Liver (tissue), 9 donors: ENCODE measurements around the gene CD40. TPM values are rescaled to one million over a fixed set of nuclear protein-coding genes. Genes with fewer than 3 reads are reported as not detected.

Source experiments
- DNase-seq: peaks from one replicate; pipeline ENCODE4 v3.0.0-alpha.2; 2017; ENCODE audit warnings: low spot score
- H3K27ac ChIP-seq, 2 donors: one replicate each; pipeline ENCODE4 v1.7.0; 2013; ENCODE audit warnings: inconsistent platforms in 2 of 2, low read length in 2 of 2, control low read depth in 1 of 2, low read depth in 1 of 2, mild to moderate bottlenecking in 1 of 2
- H3K27me3 ChIP-seq, 4 donors: one replicate each; pipeline versions ENCODE4 v1.6.1 to v1.7.0; 2013; ENCODE audit warnings: low read length in 3 of 4, inconsistent platforms in 1 of 4, mild to moderate bottlenecking in 1 of 4, moderate library complexity in 1 of 4; ENCODE audit not compliant: control insufficient read depth in 4 of 4, insufficient read depth in 4 of 4
- H3K36me3 ChIP-seq, 4 donors: one replicate each; pipeline versions ENCODE4 v1.6.1 to v1.7.0; 2013; ENCODE audit warnings: low read length in 3 of 4, mild to moderate bottlenecking in 3 of 4, low read depth in 1 of 4, moderate library complexity in 1 of 4; ENCODE audit not compliant: control insufficient read depth in 4 of 4, insufficient read depth in 3 of 4
- H3K4me1 ChIP-seq, 4 donors: one replicate each; pipeline versions ENCODE4 v1.6.1 to v1.7.0; 2013; ENCODE audit warnings: low read length in 3 of 4, mild to moderate bottlenecking in 3 of 4, moderate library complexity in 1 of 4; ENCODE audit not compliant: control insufficient read depth in 4 of 4, insufficient read depth in 4 of 4
- H3K4me3 ChIP-seq, 3 donors: one replicate each; pipeline versions ENCODE4 v1.6.1 to v1.7.0; 2013; ENCODE audit warnings: low read length in 3 of 3, control low read depth in 1 of 3, low read depth in 1 of 3, mild to moderate bottlenecking in 1 of 3
- H3K9ac ChIP-seq, 2 donors: one replicate each; pipeline ENCODE4 v1.7.0; 2013; ENCODE audit warnings: low read length in 2 of 2, mild to moderate bottlenecking in 2 of 2, moderate library complexity in 2 of 2, control low read depth in 1 of 2, low read depth in 1 of 2
- H3K9me3 ChIP-seq, 4 donors: one replicate each; pipeline versions ENCODE4 v1.6.1 to v1.7.0; 2013; ENCODE audit warnings: low read length in 3 of 4; ENCODE audit not compliant: control insufficient read depth in 4 of 4
- EGR1 ChIP-seq, 2 donors: IDR thresholded peaks; 2 replicates each; pipeline ENCODE4 v1.6.1; 2016 to 2018; ENCODE audit warnings: antibody characterized with exemption in 2 of 2, low read depth in 2 of 2
- FOXA1 ChIP-seq: IDR thresholded peaks from 2 replicates; pipeline ENCODE4 v1.6.1; 2016; ENCODE audit warnings: antibody characterized with exemption
- FOXA2 ChIP-seq: IDR thresholded peaks from 2 replicates; pipeline ENCODE4 v1.6.1; 2016; ENCODE audit warnings: antibody characterized with exemption
- GABPA ChIP-seq, 2 donors: IDR thresholded peaks in 1 of 2; conservative IDR thresholded peaks in 1 of 2; 2 replicates each; pipeline ENCODE4 v1.6.1; 2016; ENCODE audit warnings: antibody characterized with exemption in 2 of 2, mild to moderate bottlenecking in 1 of 2, moderate library complexity in 1 of 2
- HNF4A ChIP-seq, 2 donors: conservative IDR thresholded peaks; 2 replicates each; pipeline ENCODE4 v1.6.1; 2016; ENCODE audit warnings: antibody characterized with exemption in 2 of 2, mild to moderate bottlenecking in 2 of 2
- HNF4G ChIP-seq: IDR thresholded peaks from 2 replicates; pipeline ENCODE4 v1.6.1; 2016; ENCODE audit warnings: antibody characterized with exemption
- JUND ChIP-seq, 2 donors: IDR thresholded peaks; 2 replicates each; pipeline ENCODE4 v1.6.1; 2016; ENCODE audit warnings: antibody characterized with exemption in 2 of 2
- NR2F2 ChIP-seq: IDR thresholded peaks from 2 replicates; pipeline ENCODE4 v1.6.1; 2016; ENCODE audit warnings: antibody characterized with exemption
- RAD21 ChIP-seq, 2 donors: IDR thresholded peaks; 2 replicates each; pipeline ENCODE4 v1.6.1; 2016; ENCODE audit warnings: antibody characterized with exemption in 2 of 2, mild to moderate bottlenecking in 2 of 2
- RXRA ChIP-seq, 2 donors: IDR thresholded peaks; 2 replicates each; pipeline ENCODE4 v1.6.1; 2017 to 2018; ENCODE audit warnings: antibody characterized with exemption in 2 of 2, mild to moderate bottlenecking in 1 of 2
- SP1 ChIP-seq: IDR thresholded peaks from 2 replicates; pipeline ENCODE4 v1.6.1; 2018; ENCODE audit warnings: antibody characterized with exemption, mild to moderate bottlenecking
- TAF1 ChIP-seq: conservative IDR thresholded peaks from 2 replicates; pipeline ENCODE4 v1.6.1; 2016; ENCODE audit warnings: antibody characterized with exemption, mild to moderate bottlenecking
- YY1 ChIP-seq: IDR thresholded peaks from 2 replicates; pipeline ENCODE4 v1.6.1; 2016; ENCODE audit warnings: antibody characterized with exemption, mild to moderate bottlenecking
- WGBS: extraction: QIAGEN DNeasy Blood & Tissue Kit; methylation state at CpG from one replicate; pipeline ENCODE4 v1.1.7; 2013; 5-methylcytosine and 5-hydroxymethylcytosine counted together
- polyA plus RNA-seq, 2 donors: library from polyadenylated mRNA; stranded (reverse) in 1 of 2; unstranded in 1 of 2; fragments of 200-250 nt in 1 of 2; fragments of >200 nt in 1 of 2; fragmentation: Nextera tagmentation in 1 of 2; extraction: Ambion mirVana in 1 of 2; gene quantifications; one replicate each; pipeline versions ENCODE4 v1.2.1 to v1.2.3, GENCODE V29; 2013 to 2015
- total RNA-seq, 2 donors: library from RNA; depleted of rRNA; stranded (reverse); fragments of >200 nt; gene quantifications; one replicate each; pipeline ENCODE4 v1.2.3, GENCODE V29; 2014
- TF ChIP-seq, protein P1 (sequence below): IDR thresholded peaks from 2 replicates; pipeline ENCODE4 v1.6.1; 2016; ENCODE audit warnings: antibody characterized with exemption
- TF ChIP-seq, protein P2 (sequence below): IDR thresholded peaks from 2 replicates; pipeline ENCODE4 v1.6.1; 2016; ENCODE audit warnings: antibody characterized with exemption
- TF ChIP-seq, protein P3 (sequence below): IDR thresholded peaks from 2 replicates; pipeline ENCODE4 v1.6.1; 2016; ENCODE audit warnings: antibody characterized with exemption
- TF ChIP-seq, protein P4 (sequence below): IDR thresholded peaks from 2 replicates; pipeline ENCODE4 v1.6.1; 2016; ENCODE audit warnings: antibody characterized with exemption, mild to moderate bottlenecking
- TF ChIP-seq, protein P5 (sequence below): fragments of 150-350 bp; IDR thresholded peaks from 2 replicates; pipeline ENCODE4 v1.5.1; 2017; ENCODE audit warnings: improper control_type of control experiment, low read depth, low read length; ENCODE audit not compliant: missing input control
- donor health status: healthy.
- donor health status: healthy.
- donor health status: healthy.
- donor health status: healthy.
- donor health status: healthy.

CD40 gene
- total and polyA plus RNA-seq, 4 donors: 2.2 to 9.4 (median 6.0) TPM

DNA sequence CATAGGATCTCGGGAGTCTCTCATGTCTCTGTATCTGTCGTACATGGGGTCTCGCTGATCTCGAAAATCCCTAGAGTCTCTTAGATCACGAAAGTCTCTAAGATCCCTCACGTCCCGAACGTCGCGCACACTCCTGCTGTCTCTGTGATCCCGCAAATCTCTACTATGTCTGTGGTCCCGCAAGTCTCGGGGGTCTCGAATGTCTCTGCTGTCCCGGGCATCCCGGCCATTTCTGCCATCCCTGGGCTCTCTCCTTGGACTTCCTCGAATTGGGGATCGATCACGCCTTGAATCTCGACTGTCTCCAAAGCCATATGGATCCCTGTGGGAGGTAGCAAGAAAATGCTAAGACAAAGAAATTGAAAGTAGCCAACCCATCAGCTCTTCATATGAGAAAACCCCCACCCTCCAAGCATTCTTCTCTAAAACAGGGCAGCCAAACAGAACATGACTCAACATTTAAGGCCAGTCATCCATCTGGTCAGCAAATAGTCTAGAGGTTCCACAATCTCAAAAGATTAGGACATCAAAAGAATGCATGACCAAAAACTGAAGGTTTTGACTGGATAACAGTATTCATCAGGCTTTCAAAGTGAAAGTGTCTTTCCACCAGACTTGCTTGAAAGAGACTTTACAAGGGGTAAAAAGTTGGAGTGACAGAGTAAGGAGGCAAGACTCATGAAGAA lies 47.8 kb upstream of the CD40 start (continued):
- TF ChIP-seq, protein P1, sequence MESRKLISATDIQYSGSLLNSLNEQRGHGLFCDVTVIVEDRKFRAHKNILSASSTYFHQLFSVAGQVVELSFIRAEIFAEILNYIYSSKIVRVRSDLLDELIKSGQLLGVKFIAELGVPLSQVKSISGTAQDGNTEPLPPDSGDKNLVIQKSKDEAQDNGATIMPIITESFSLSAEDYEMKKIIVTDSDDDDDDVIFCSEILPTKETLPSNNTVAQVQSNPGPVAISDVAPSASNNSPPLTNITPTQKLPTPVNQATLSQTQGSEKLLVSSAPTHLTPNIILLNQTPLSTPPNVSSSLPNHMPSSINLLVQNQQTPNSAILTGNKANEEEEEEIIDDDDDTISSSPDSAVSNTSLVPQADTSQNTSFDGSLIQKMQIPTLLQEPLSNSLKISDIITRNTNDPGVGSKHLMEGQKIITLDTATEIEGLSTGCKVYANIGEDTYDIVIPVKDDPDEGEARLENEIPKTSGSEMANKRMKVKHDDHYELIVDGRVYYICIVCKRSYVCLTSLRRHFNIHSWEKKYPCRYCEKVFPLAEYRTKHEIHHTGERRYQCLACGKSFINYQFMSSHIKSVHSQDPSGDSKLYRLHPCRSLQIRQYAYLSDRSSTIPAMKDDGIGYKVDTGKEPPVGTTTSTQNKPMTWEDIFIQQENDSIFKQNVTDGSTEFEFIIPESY: no peak
- TF ChIP-seq YY1: no peak
- TF ChIP-seq, protein P2, sequence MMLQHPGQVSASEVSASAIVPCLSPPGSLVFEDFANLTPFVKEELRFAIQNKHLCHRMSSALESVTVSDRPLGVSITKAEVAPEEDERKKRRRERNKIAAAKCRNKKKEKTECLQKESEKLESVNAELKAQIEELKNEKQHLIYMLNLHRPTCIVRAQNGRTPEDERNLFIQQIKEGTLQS: no peak
- TF ChIP-seq JUND (IDR thresholded peaks at IDR 0.05): no peak
- no peak for TF ChIP-seq HNF4G
- TF ChIP-seq HNF4A (conservative IDR thresholded peaks at IDR 0.05): no peak
- no peak for TF ChIP-seq EGR1 (IDR thresholded peaks at IDR 0.05; ENCODE audit: low read depth in 2 of 2)
- TF ChIP-seq RAD21 (IDR thresholded peaks at IDR 0.05): no peak
- TF ChIP-seq, protein P3, sequence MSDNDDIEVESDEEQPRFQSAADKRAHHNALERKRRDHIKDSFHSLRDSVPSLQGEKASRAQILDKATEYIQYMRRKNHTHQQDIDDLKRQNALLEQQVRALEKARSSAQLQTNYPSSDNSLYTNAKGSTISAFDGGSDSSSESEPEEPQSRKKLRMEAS: no peak
- TF ChIP-seq RXRA (IDR thresholded peaks at IDR 0.05): no peak

DNA sequence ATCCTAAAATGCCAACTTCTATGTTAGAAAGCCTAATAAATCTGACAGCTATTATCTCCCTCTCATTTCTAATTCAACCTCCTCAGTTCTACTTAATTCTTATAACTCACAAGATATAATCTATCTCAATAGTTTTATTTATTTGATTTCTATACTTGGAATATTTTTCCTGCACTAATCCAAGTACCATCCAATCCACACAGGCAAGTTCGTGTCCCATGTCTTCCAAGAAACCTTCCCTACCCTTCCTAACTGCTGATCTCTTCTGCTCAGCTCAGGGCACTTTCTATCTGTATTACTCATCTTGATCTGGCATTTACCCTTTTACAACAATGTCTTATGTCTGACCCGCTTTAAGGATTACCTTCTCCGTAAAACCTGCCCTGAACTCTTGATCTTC lies 46.5 kb upstream of the CD40 start:
- Histone ChIP-seq H3K9ac (no peak overlapping the region), H3K36me3 (peaks cover 4 to 48% (median 42%) of the 10 kb centered on the region in 4 donors), H3K27ac (no peak overlapping the region), H3K27me3 (no peaks in the 10 kb centered on the region), H3K4me3 (no peak overlapping the region), H3K4me1 (no peaks in the 10 kb centered on the region), H3K9me3 (no peaks in the 10 kb centered on the region)
- TF ChIP-seq, protein P2: no peak
- TF ChIP-seq EGR1 (IDR thresholded peaks at IDR 0.05; ENCODE audit: low read depth in 2 of 2) (no peak), SP1 (no peak), FOXA1 (no peak), FOXA2 (no peak), YY1 (no peak), TAF1 (no peak), RAD21 (IDR thresholded peaks at IDR 0.05) (no peak), JUND (IDR thresholded peaks at IDR 0.05) (no peak)
- TF ChIP-seq, protein P1: no peak
- no peak for DNase-seq
- 96% methylated on average over 3 of the region's 3 CpGs for WGBS

DNA sequence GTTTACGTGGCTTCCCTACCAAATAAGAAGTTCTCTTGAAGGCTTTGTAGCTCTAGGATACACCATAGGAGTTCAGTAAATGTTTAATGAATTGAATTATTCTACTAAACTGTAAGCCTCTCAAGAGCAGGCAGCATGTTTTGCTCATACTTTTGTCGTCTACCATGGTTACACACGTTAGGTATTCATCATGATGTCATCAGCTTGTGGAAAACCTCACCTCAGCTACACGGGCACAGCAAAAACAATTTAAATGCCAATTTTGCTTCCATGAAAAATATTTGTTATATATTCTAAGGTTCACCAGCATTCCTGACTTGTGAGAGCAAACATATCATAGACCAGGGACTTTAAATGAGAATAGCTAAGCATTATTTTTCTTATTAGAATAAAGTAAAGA lies 45.1 kb upstream of the CD40 start:
- H3K27me3 ChIP-seq: no peaks in the 10 kb centered on the region
- 97% methylated on average over 4 of the region's 4 CpGs for WGBS
- no peak overlapping the region for H3K27ac ChIP-seq
- H3K4me3 ChIP-seq: no peak overlapping the region
- H3K4me1 ChIP-seq: no peaks in the 10 kb centered on the region
- no peak overlapping the region for H3K9ac ChIP-seq
- H3K9me3 ChIP-seq: no peaks in the 10 kb centered on the region
- peaks cover 4 to 38% (median 33%) of the 10 kb centered on the region in 4 donors for H3K36me3 ChIP-seq
- no peak for DNase-seq
- TF ChIP-seq NR2F2: no peak
- no peak for TF ChIP-seq EGR1 (IDR thresholded peaks at IDR 0.05; ENCODE audit: low read depth in 2 of 2)
- TF ChIP-seq, protein P4, sequence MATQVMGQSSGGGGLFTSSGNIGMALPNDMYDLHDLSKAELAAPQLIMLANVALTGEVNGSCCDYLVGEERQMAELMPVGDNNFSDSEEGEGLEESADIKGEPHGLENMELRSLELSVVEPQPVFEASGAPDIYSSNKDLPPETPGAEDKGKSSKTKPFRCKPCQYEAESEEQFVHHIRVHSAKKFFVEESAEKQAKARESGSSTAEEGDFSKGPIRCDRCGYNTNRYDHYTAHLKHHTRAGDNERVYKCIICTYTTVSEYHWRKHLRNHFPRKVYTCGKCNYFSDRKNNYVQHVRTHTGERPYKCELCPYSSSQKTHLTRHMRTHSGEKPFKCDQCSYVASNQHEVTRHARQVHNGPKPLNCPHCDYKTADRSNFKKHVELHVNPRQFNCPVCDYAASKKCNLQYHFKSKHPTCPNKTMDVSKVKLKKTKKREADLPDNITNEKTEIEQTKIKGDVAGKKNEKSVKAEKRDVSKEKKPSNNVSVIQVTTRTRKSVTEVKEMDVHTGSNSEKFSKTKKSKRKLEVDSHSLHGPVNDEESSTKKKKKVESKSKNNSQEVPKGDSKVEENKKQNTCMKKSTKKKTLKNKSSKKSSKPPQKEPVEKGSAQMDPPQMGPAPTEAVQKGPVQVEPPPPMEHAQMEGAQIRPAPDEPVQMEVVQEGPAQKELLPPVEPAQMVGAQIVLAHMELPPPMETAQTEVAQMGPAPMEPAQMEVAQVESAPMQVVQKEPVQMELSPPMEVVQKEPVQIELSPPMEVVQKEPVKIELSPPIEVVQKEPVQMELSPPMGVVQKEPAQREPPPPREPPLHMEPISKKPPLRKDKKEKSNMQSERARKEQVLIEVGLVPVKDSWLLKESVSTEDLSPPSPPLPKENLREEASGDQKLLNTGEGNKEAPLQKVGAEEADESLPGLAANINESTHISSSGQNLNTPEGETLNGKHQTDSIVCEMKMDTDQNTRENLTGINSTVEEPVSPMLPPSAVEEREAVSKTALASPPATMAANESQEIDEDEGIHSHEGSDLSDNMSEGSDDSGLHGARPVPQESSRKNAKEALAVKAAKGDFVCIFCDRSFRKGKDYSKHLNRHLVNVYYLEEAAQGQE: no peak
- no peak for TF ChIP-seq HNF4A (conservative IDR thresholded peaks at IDR 0.05)
- TF ChIP-seq FOXA1: no peak
- TF ChIP-seq GABPA (IDR thresholded peaks at IDR 0.05 in 1 of 2, conservative IDR thresholded peaks at IDR 0.05 in 1 of 2): no peak
- no peak for TF ChIP-seq JUND (IDR thresholded peaks at IDR 0.05)
- TF ChIP-seq, protein P5, sequence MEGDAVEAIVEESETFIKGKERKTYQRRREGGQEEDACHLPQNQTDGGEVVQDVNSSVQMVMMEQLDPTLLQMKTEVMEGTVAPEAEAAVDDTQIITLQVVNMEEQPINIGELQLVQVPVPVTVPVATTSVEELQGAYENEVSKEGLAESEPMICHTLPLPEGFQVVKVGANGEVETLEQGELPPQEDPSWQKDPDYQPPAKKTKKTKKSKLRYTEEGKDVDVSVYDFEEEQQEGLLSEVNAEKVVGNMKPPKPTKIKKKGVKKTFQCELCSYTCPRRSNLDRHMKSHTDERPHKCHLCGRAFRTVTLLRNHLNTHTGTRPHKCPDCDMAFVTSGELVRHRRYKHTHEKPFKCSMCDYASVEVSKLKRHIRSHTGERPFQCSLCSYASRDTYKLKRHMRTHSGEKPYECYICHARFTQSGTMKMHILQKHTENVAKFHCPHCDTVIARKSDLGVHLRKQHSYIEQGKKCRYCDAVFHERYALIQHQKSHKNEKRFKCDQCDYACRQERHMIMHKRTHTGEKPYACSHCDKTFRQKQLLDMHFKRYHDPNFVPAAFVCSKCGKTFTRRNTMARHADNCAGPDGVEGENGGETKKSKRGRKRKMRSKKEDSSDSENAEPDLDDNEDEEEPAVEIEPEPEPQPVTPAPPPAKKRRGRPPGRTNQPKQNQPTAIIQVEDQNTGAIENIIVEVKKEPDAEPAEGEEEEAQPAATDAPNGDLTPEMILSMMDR: no peak
- TF ChIP-seq HNF4G: no peak
- TF ChIP-seq, protein P2: no peak
